Measurements from ENCODE around the gene RNF20.

DNA sequence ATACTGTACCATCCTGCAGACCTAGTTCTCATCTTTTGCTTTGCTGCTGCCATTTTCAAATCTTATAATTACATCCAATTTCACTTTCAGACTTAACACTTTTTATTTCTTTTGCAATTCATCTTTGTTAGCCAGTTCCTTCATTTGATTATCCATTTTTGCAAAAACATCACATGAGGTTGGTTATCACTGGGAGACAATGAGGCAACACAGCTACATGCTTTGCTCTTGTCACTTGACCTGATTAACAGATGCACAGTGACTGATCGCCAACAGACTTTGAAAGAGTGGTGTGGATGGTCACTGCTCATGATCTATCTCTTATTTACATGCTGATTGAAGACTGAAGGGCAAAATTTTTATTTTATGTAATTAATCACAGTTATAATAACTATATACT lies 17.0 kb upstream of the RNF20 start:
- TF ChIP-seq, protein P1, sequence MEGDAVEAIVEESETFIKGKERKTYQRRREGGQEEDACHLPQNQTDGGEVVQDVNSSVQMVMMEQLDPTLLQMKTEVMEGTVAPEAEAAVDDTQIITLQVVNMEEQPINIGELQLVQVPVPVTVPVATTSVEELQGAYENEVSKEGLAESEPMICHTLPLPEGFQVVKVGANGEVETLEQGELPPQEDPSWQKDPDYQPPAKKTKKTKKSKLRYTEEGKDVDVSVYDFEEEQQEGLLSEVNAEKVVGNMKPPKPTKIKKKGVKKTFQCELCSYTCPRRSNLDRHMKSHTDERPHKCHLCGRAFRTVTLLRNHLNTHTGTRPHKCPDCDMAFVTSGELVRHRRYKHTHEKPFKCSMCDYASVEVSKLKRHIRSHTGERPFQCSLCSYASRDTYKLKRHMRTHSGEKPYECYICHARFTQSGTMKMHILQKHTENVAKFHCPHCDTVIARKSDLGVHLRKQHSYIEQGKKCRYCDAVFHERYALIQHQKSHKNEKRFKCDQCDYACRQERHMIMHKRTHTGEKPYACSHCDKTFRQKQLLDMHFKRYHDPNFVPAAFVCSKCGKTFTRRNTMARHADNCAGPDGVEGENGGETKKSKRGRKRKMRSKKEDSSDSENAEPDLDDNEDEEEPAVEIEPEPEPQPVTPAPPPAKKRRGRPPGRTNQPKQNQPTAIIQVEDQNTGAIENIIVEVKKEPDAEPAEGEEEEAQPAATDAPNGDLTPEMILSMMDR (IDR thresholded peaks at IDR 0.05) = no peak
- TF ChIP-seq EZH2 (IDR thresholded peaks at IDR 0.05) (no peak), EZH2phosphoT487 (IDR thresholded peaks at IDR 0.05) (no peak)

Data from neural progenitor cell (in vitro differentiated cells).